Hepatocyte (in vitro differentiated cells): ENCODE measurements around the gene P3R3URF. TPM values are rescaled to one million over a fixed set of nuclear protein-coding genes. Genes with fewer than 3 reads are reported as not detected.

Experiments used
- DNase-seq: peaks from one replicate; pipeline ENCODE4 v3.0.0-alpha.2; 2016; ENCODE audit warnings: low spot score
- H2AFZ ChIP-seq: fragments of 200-600 bp; sonication (generic); 2 replicates; pipeline ENCODE4 v1.6.0; 2016; ENCODE audit warnings: antibody characterized with exemption, mild to moderate bottlenecking
- H3K27ac ChIP-seq: fragments of 200-600 bp; sonication (generic); 2 replicates; pipeline ENCODE4 v1.5.1; 2016; ENCODE audit warnings: mild to moderate bottlenecking
- H3K27me3 ChIP-seq: fragments of 200-600 bp; sonication (generic); 2 replicates; pipeline ENCODE4 v1.6.1; 2016
- H3K36me3 ChIP-seq: fragments of 200-600 bp; sonication (generic); replicated peaks from 2 replicates; pipeline ENCODE4 v1.5.1; 2016; ENCODE audit warnings: low read depth; ENCODE audit not compliant: insufficient read depth
- H3K4me1 ChIP-seq: fragments of 200-600 bp; sonication (generic); 2 replicates; pipeline ENCODE4 v1.5.1; 2016; ENCODE audit warnings: mild to moderate bottlenecking, moderate library complexity; ENCODE audit not compliant: insufficient read depth
- H3K4me2 ChIP-seq: fragments of 200-600 bp; sonication (generic); 2 replicates; pipeline ENCODE4 v1.6.0; 2016
- H3K4me3 ChIP-seq: fragments of 200-600 bp; sonication (generic); 2 replicates; pipeline ENCODE4 v1.5.1; 2016; ENCODE audit warnings: mild to moderate bottlenecking
- H3K79me2 ChIP-seq: fragments of 200-600 bp; sonication (generic); 2 replicates; pipeline ENCODE4 v1.6.0; 2017; ENCODE audit warnings: mild to moderate bottlenecking
- H3K9me2 ChIP-seq: fragments of 200-600 bp; sonication (generic); replicated peaks from 2 replicates; pipeline ENCODE4 v1.6.0; 2017; ENCODE audit warnings: mild to moderate bottlenecking; ENCODE audit not compliant: insufficient read depth
- H3K9me3 ChIP-seq: fragments of 200-600 bp; sonication (generic); 2 replicates; pipeline ENCODE4 v1.5.1; 2016; ENCODE audit warnings: low read depth, mild to moderate bottlenecking
- H4K20me1 ChIP-seq: fragments of 200-600 bp; sonication (generic); 2 replicates; pipeline ENCODE4 v1.6.0; 2016; ENCODE audit warnings: mild to moderate bottlenecking; ENCODE audit not compliant: insufficient read depth, poor library complexity, severe bottlenecking
- CTCF ChIP-seq: fragments of 200-600 bp; sonication (generic); IDR thresholded peaks from 2 replicates; pipeline ENCODE4 v1.5.1; 2016; ENCODE audit warnings: antibody characterized with exemption, mild to moderate bottlenecking; ENCODE audit not compliant: poor library complexity
- EZH2 ChIP-seq: fragments of 200-600 bp; sonication (generic); IDR thresholded peaks from 2 replicates; pipeline ENCODE4 v1.6.1; 2016; ENCODE audit warnings: antibody characterized with exemption, mild to moderate bottlenecking, borderline replicate concordance
- EZH2phosphoT487 ChIP-seq: fragments of 200-600 bp; sonication (generic); IDR thresholded peaks from one replicate; pipeline ENCODE4 v1.6.1; 2018; ENCODE audit warnings: antibody characterized with exemption, mild to moderate bottlenecking, low read depth, moderate library complexity; ENCODE audit not compliant: unreplicated experiment, severe bottlenecking
- WGBS: methylation state at CpG from one replicate; pipeline ENCODE4 v1.1.6; 2016; ENCODE audit warnings: low lambda C conversion rate; ENCODE audit errors: missing lambda C conversion rate; 5-methylcytosine and 5-hydroxymethylcytosine counted together
- polyA plus RNA-seq: library from polyadenylated mRNA; unstranded; fragments of >200 nt; fragmentation: Nextera tagmentation; extraction: Ambion mirVana; gene quantifications from 2 replicates; pipeline ENCODE4 v1.2.1, GENCODE V29; 2016
- total RNA-seq: library from RNA; depleted of rRNA; stranded (reverse); fragments of >200 nt; gene quantifications from 2 replicates; pipeline ENCODE4 v1.2.3, GENCODE V29; 2014

The P3R3URF gene
- total and polyA plus RNA-seq, 2 experiments from 2014 or later, result not detected

DNA sequence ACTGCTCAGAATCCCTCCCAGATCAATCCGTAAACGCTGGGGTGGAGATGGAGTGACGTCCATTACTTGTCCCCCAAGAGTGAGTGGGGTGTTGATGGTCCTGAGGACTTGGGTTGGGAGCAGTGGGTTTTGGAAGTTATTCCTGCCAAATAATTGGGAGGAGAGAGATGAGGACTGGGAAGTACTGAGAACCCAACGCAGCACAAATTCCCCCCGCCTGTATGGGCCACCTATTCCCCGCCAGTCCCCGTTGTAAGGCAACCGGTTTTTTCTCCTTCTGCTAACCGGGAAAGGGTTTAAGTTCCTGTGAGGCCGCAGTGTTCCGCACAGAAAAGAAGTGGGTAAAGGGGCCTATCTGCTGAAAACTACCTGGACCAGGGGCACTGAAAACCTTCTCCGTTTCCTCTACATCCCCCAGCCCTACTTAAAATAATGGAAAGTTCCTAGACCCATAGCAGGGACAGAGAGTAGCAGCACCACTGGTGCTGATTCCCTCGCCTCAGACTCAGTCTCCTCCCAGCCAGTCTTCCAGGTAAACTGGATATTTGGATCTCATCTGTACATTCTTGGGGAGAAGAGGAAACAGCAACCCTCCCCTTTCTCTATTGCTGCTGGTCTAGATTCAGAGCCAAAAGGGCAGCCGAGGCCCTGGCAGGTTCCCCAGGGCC lies 27.6 kb upstream of the P3R3URF start:
- Histone ChIP-seq H3K79me2 (no peaks in the 10 kb centered on the region), H2AFZ (peak overlapping the region; percentile 99)

DNA sequence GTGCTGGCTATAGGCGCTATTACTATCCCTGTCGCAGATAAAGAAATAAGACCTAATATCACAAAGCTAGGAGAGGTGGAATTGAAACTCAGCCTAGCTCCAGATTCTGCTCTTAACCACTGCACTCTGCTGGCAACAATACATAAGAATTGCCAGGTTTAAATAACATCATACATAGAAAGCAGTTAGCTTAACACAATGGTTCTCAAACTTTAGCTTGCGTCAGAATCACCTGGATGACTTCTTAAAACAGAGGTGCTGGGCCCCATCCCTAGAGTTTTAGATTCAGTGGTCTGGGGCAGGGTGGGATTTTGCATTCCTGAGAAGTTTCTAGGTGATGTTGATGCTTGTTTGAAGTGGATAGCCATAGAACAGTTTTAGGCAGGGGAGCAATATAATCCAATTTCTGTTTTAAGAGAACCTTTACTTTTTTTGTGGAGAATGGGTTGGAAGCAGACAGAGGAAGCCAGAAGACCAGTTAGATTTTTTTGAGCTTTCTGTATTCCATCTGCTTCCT lies 23.0 kb upstream of the P3R3URF start:
- Histone ChIP-seq H3K9me2 (no peaks in the 10 kb centered on the region), H3K4me1 (peaks cover 20% of the 10 kb centered on the region), H2AFZ (peak overlapping the region; percentile 94), H3K27ac (peak overlapping the region; percentile 92), H3K9me3 (no peaks in the 10 kb centered on the region), H3K4me3 (no peak overlapping the region), H3K4me2 (peak overlapping the region; percentile 100), H3K27me3 (no peaks in the 10 kb centered on the region), H4K20me1 (no peaks in the 10 kb centered on the region), H3K36me3 (no peaks in the 10 kb centered on the region), H3K79me2 (peaks cover 11% of the 10 kb centered on the region)
- no peak for TF ChIP-seq CTCF
- WGBS, result 87% methylated on average over 3 of the region's 3 CpGs
- no peak for DNase-seq

More for the DNA sequence above, 27.6 kb upstream of the P3R3URF start:
- TF ChIP-seq EZH2phosphoT487 (no peak), CTCF (no peak), EZH2 (no peak)
- 28% methylated on average over 14 of the region's 14 CpGs for WGBS
- no peaks in the 10 kb centered on the region for H4K20me1 ChIP-seq
- no peaks in the 10 kb centered on the region for H3K36me3 ChIP-seq
- no peaks in the 10 kb centered on the region for H3K9me3 ChIP-seq
- H3K27me3 ChIP-seq, result no peaks in the 10 kb centered on the region
- peaks cover 11% of the 10 kb centered on the region for H3K4me1 ChIP-seq
- no peak overlapping the region for H3K27ac ChIP-seq
- H3K9me2 ChIP-seq, result no peaks in the 10 kb centered on the region
- peak overlapping the region; percentile 96 for H3K4me3 ChIP-seq
- no peak for DNase-seq
- H3K4me2 ChIP-seq, result peak overlapping the region; percentile 98

DNA sequence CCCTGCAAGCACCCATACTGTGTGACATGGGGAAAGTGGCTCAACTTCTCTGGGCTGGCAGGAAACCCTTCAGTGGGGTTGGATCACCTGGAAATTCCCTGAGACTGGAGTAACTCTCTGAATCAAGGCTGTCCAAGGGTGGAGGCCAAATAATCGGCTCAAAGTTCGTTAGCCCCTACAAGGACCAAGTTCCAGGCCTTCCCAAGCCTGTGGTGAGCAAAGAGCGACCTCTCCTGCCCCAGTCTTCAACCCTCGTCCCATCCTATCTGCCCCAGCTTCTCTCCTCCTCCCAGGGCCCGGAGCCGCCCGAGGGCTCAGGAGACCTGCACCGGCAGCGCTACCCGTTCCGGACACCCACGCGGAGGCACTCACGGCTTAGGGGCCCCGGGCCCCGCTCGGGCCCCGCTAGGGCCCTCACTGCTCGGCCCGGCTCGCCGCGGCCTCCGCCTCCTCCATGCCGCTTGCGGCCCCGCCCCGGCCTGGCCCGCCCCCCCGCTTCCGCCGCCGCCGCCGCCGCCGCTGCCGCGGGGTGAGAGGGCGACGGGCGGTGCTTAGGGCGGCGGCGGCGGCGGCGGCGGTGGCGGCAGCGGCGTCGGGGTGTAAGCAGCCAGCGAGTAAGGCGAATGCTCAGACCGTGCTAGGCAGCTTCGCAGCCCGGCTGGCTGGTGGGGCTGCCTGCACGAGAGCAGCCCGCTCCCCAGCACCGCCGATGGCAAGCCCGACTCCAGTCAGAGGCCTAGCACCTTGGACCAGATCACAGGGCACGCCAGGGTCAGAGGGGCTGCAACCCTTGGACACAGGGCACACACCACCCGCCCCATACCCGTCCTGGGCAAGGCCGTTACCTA lies 21.9 kb upstream of the P3R3URF start, which contains the start of gene POMGNT1:
TSS of gene POMGNT1 (minus strand) at position 471 of the 848 bp plus-strand sequence. CDS start 613 bp downstream, outside the sequence.
- Histone ChIP-seq H3K27me3 (no peaks in the 10 kb centered on the region), H3K9me3 (no peaks in the 10 kb centered on the region), H3K9me2 (no peaks in the 10 kb centered on the region), H3K79me2 (peaks cover 11% of the 10 kb centered on the region), H2AFZ (peak within 1 kb of the TSS; percentile 96), H3K36me3 (no peaks in the 10 kb centered on the region), H3K4me3 (peak within 1 kb of the TSS; percentile 99), H3K4me2 (peak within 1 kb of the TSS; percentile 100), H3K4me1 (peaks cover 12% of the 10 kb centered on the region), H4K20me1 (no peaks in the 10 kb centered on the region), H3K27ac (peak within 1 kb of the TSS; percentile 94)
- 2% methylated on average over 30 of the region's 67 CpGs for WGBS
- peak; percentile 87 for DNase-seq
- TF ChIP-seq EZH2phosphoT487, result no peak
- TF ChIP-seq CTCF, result peak; percentile 39
- no peak for TF ChIP-seq EZH2
